ENCODE measurements around the gene ANTXR2.

The ANTXR2 gene

GRCh38 chr4:80022282-80022681 is 50.7 kb downstream of the ANTXR2 start:
- in situ Hi-C loops (cut with HindIII; ENCODE audit: low sequenced_read_pairs), result no loop called here

DNA sequence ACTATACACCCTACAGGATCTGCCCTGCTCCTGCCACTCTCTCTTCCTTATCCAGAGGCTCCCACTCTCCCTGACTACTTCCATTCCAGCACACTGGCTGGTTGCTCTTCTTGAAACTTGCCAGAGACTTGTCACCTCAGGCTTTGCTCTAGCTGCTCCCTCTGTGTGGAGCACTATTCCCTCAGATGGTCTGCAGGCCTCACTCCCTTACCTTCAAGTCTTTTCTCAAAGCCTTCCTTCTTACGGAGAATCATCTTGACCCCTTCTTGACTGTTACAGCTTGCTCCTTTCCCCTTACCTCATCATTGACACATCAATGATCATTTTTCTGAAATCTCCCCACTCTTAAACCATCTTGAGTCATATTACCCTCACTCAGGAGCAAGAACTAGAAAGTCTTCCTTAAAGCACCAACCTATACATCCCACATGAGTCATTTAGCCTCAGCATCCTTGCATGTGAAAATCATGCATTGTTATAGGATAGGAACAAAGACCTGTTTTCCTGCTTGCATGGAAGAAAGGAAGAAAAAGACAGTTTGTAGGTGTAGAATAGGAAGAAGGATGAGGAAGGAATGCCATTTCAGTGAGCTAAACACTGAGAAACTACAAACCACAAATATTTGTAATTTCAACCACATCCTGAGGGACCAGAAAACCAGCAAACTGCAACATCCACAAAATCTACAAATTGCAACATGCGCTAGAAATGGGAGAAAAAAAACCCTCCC is 55.7 kb downstream of the ANTXR2 start:
- TF ChIP-seq, protein P1, sequence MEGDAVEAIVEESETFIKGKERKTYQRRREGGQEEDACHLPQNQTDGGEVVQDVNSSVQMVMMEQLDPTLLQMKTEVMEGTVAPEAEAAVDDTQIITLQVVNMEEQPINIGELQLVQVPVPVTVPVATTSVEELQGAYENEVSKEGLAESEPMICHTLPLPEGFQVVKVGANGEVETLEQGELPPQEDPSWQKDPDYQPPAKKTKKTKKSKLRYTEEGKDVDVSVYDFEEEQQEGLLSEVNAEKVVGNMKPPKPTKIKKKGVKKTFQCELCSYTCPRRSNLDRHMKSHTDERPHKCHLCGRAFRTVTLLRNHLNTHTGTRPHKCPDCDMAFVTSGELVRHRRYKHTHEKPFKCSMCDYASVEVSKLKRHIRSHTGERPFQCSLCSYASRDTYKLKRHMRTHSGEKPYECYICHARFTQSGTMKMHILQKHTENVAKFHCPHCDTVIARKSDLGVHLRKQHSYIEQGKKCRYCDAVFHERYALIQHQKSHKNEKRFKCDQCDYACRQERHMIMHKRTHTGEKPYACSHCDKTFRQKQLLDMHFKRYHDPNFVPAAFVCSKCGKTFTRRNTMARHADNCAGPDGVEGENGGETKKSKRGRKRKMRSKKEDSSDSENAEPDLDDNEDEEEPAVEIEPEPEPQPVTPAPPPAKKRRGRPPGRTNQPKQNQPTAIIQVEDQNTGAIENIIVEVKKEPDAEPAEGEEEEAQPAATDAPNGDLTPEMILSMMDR (IDR thresholded peaks at IDR 0.05; ENCODE audit: low read depth, low read length), result no peak
- in situ Hi-C loops (cut with HindIII; ENCODE audit: low sequenced_read_pairs), result no loop called here
- no peak overlapping the region for H3K4me3 ChIP-seq (ENCODE audit: low read depth, low read length)
- DNase-seq (ENCODE audit: low read depth, low spot score), result peak; percentile 92

More at GRCh38 chr4:80022282-80022681, 50.7 kb downstream of the ANTXR2 start:
- DNase-seq (ENCODE audit: low read depth, low spot score), result no peak
- TF ChIP-seq, protein P1 (IDR thresholded peaks at IDR 0.05; ENCODE audit: low read depth, low read length), result no peak
- no peak overlapping the region for H3K4me3 ChIP-seq (ENCODE audit: low read depth, low read length)

DNA sequence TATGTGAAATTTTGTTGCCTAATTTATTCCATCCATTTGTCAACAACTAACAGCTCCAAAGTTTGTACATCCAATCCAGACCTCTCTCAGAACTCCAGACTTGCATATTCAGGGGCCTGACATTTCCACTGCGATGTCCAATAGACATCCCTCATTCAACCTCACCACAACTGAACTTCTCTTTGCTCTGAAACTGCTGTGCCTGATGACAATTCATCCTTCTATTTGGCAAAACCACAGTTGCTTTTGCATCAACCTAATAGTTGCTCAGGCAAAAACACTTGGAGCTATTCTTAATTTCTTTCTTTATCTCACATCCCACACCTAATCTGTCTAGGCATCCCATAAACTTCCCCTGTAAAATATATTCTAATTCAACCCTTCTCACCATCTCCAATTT is 56.5 kb downstream of the ANTXR2 start:
- TF ChIP-seq, protein P1 (IDR thresholded peaks at IDR 0.05; ENCODE audit: low read depth, low read length), result no peak
- no peak overlapping the region for H3K4me3 ChIP-seq (ENCODE audit: low read depth, low read length)
- in situ Hi-C loops (cut with HindIII; ENCODE audit: low sequenced_read_pairs), result no loop called here
- DNase-seq (ENCODE audit: low read depth, low spot score), result peak; percentile 60

DNA sequence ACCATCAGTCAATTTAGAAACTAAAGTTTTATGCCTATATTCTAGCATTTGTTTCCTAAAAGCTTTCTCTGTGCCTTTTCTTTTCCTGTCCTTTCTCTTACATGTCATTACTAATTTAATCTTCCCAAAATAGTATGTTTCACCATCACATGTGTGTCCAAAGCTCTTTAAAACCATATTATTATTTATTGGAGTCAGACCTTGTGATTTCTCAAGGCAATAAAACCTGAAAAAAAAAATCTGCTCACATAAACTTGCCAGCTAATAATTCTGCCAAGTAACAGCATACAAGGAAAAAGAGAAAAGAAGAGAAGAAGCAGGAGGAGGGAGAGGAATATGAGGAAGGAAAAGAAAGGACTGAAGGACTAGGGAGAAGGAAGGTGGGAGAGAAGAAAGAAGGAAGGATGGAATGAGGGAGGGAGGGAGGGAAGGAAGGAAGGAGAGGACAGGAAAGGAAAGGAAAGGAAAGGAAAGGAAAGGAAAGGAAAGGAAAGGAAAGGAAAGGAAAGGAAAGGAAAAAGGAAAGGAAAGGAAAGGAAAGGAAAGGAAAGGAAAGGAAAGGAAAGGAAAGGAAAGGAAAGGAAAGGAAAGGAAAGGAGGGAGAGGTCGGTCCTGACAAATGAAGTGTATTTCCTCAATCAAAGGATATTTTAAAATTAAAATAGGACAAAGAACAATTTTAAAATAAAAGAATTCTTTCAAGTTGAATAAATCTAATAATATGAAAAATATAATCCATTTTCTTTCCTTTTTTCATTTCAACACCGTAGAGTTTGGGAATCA is 57.4 kb downstream of the ANTXR2 start:
- TF ChIP-seq, protein P1 (IDR thresholded peaks at IDR 0.05; ENCODE audit: low read depth, low read length), result no peak
- no peak overlapping the region for H3K4me3 ChIP-seq (ENCODE audit: low read depth, low read length)
- no peak for DNase-seq (ENCODE audit: low read depth, low spot score)
- in situ Hi-C loops (cut with HindIII; ENCODE audit: low sequenced_read_pairs), result no loop called here

DNA sequence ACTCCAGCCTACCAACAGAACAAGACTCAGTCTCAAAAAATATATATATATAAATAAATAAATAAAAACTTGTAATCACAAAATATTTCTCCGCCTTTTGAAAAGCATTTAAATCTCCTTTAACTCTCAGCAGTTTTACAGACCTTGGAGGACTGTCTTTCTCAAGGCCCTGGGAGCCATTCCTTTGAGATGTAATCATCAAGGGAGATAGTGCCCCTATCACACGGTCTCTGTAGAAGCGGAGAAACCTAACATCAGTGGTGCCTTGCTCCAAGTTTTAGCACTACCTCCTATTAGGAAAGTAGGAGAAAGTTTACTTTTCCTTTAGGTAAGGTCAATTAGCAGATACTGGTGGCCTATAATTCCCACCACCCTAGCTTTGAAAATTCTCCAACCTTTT is 58.5 kb downstream of the ANTXR2 start:
- no peak for DNase-seq (ENCODE audit: low read depth, low spot score)
- TF ChIP-seq, protein P1 (IDR thresholded peaks at IDR 0.05; ENCODE audit: low read depth, low read length), result no peak
- in situ Hi-C loops (cut with HindIII; ENCODE audit: low sequenced_read_pairs), result no loop called here

GRCh38 chr4:80012291-80012690 is 60.7 kb downstream of the ANTXR2 start:
- no peak overlapping the region for H3K4me3 ChIP-seq (ENCODE audit: low read depth, low read length)
- DNase-seq (ENCODE audit: low read depth, low spot score), result no peak
- TF ChIP-seq, protein P1 (IDR thresholded peaks at IDR 0.05; ENCODE audit: low read depth, low read length), result no peak
- in situ Hi-C loops (cut with HindIII; ENCODE audit: low sequenced_read_pairs), result no loop called here

More for the DNA sequence above, 58.5 kb downstream of the ANTXR2 start:
- no peak overlapping the region for H3K4me3 ChIP-seq (ENCODE audit: low read depth, low read length)

Data from astrocyte of the spinal cord (primary cell).